K562 (cell line): ENCODE results near the gene IPO11.

Experiments used
- CHD2 ChIP-seq: IDR thresholded peaks from 2 replicates; pipeline ENCODE4 v1.6.1; 2011; ENCODE audit warnings: low read depth, low read length
- DPF2 ChIP-seq: fragments of 450-650 bp; IDR thresholded peaks from 2 replicates; pipeline ENCODE4 v1.6.1; 2016
- FOSL1 ChIP-seq: fragments of 200-800 bp; sonication (Bioruptor generic); conservative IDR thresholded peaks from 2 replicates; pipeline ENCODE4 v1.6.1; 2016; ENCODE audit warnings: missing genetic modification characterization, missing compliant biosample characterization
- KAT2B ChIP-seq: IDR thresholded peaks from one replicate; pipeline ENCODE4 v1.6.1; 2012; ENCODE audit warnings: low read depth, mild to moderate bottlenecking, control low read depth, inconsistent platforms, low read length, moderate library complexity
- POLR2AphosphoS5 ChIP-seq: IDR thresholded peaks from 2 replicates; pipeline ENCODE4 v1.6.1; 2011; ENCODE audit warnings: mild to moderate bottlenecking, low read depth, low read length, moderate library complexity; ENCODE audit not compliant: control insufficient read depth, insufficient read depth
- SMARCB1 ChIP-seq: IDR thresholded peaks from 2 replicates; pipeline ENCODE4 v1.6.1; 2011; ENCODE audit warnings: improper control_type of control experiment, low read depth; ENCODE audit not compliant: insufficient read length
- TAF1 ChIP-seq: IDR thresholded peaks from 2 replicates; pipeline ENCODE4 v1.6.1; 2011; ENCODE audit warnings: mild to moderate bottlenecking, low read length, moderate library complexity; ENCODE audit not compliant: insufficient read depth, control insufficient read depth, severe bottlenecking; ENCODE audit errors: extremely low read depth
- TCF7L2 ChIP-seq: fragments of 150-350 bp; IDR thresholded peaks from 2 replicates; pipeline ENCODE4 v1.6.1; 2016; ENCODE audit warnings: low read depth, mild to moderate bottlenecking, low read length, moderate library complexity
- ZC3H4 ChIP-seq: sonication (generic); formaldehyde crosslinking; IDR thresholded peaks from 2 replicates; pipeline ENCODE4 v1.9.0; 2021; ENCODE audit warnings: missing genetic modification reagents, borderline replicate concordance
- ZNF24 ChIP-seq: fragments of 450-650 bp; IDR thresholded peaks from 2 replicates; pipeline ENCODE4 v1.6.1; 2016

DNA sequence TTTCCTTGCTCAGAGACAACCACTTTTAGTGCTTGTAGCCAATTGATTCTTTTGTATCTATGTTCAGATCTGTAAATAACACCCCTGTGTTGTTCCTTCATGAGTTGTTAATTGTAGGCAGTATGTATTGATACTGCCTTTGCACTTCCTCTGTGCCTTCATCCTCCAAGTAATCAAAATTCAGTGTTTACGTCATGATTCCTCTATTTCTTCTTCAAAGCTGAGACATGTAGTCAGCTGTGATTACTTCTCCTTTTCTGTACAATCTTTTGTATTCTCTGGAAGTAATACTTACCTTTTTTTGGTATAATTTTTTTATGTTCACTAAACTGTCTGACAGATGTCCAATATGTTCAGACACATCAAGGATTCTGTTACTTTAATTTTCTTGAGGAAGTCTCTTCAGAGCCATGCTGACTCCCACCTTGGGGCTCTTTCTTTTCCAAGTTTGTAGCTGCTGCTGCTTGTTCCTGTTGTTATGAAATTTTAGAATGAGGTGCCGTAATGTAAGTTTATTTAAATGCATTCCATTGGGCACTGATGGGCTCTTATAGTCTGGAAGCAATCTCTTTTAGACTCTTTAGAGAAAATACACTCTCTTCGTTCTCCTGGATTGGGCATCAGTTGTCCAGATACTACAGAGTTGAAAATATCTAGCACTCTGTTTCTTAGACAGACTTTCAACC lies 135.5 kb downstream of the IPO11 start:
- TF ChIP-seq TAF1, result no peak
- TF ChIP-seq TCF7L2, result no peak
- no peak for TF ChIP-seq DPF2
- no peak for TF ChIP-seq CHD2
- TF ChIP-seq ZC3H4 (CRISPR knock-in tag), result no peak
- no peak for TF ChIP-seq FOSL1
- TF ChIP-seq KAT2B, result no peak
- no peak for TF ChIP-seq ZNF24
- TF ChIP-seq SMARCB1, result no peak
- TF ChIP-seq POLR2AphosphoS5, result no peak
